Measurements from ENCODE around the gene ATP8B2.

DNA sequence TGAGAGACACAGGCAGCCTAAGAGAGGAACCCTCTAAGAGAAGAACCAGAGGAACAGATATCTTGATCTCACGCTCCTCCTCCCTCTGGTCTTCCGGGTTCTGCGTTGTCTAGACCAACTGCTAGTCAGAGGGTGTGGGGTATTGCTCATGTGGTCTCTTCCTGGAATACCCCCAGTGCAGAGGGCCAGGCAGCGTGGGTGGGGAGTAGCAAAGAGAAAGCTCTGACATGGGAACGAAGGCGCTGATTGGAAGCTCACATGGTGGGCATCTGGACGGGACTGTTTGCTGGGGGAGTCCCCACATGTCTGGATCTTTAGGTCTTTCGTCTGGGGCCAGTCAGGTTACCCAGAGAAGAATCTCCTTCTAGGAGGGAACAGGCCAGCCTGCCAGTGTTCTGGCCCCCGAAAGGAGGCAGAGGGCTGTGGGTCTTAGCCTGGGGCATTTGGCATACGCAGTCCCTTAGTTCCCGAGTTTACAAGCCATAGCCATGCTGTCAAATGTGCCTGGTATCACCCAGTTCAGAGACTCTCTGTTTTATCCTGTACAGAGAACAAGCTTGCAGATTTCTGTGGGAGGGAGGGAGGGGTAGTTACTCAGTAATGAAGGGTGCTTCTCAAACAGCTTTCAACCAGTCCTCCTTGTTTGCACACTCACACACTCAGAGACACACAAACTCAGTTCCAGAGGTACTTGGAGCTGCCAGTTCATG is 61.5 kb downstream of the ATP8B2 start:
- TF ChIP-seq, protein P1, sequence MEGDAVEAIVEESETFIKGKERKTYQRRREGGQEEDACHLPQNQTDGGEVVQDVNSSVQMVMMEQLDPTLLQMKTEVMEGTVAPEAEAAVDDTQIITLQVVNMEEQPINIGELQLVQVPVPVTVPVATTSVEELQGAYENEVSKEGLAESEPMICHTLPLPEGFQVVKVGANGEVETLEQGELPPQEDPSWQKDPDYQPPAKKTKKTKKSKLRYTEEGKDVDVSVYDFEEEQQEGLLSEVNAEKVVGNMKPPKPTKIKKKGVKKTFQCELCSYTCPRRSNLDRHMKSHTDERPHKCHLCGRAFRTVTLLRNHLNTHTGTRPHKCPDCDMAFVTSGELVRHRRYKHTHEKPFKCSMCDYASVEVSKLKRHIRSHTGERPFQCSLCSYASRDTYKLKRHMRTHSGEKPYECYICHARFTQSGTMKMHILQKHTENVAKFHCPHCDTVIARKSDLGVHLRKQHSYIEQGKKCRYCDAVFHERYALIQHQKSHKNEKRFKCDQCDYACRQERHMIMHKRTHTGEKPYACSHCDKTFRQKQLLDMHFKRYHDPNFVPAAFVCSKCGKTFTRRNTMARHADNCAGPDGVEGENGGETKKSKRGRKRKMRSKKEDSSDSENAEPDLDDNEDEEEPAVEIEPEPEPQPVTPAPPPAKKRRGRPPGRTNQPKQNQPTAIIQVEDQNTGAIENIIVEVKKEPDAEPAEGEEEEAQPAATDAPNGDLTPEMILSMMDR (IDR thresholded peaks at IDR 0.05) = no peak
- TF ChIP-seq EZH2phosphoT487 (IDR thresholded peaks at IDR 0.05; ENCODE audit: borderline replicate concordance, low read depth) = no peak
- TF ChIP-seq, protein P2, sequence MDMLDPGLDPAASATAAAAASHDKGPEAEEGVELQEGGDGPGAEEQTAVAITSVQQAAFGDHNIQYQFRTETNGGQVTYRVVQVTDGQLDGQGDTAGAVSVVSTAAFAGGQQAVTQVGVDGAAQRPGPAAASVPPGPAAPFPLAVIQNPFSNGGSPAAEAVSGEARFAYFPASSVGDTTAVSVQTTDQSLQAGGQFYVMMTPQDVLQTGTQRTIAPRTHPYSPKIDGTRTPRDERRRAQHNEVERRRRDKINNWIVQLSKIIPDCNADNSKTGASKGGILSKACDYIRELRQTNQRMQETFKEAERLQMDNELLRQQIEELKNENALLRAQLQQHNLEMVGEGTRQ (IDR thresholded peaks at IDR 0.05; ENCODE audit: borderline replicate concordance, low read depth, low read length) = no peak
- TF ChIP-seq, protein P3, sequence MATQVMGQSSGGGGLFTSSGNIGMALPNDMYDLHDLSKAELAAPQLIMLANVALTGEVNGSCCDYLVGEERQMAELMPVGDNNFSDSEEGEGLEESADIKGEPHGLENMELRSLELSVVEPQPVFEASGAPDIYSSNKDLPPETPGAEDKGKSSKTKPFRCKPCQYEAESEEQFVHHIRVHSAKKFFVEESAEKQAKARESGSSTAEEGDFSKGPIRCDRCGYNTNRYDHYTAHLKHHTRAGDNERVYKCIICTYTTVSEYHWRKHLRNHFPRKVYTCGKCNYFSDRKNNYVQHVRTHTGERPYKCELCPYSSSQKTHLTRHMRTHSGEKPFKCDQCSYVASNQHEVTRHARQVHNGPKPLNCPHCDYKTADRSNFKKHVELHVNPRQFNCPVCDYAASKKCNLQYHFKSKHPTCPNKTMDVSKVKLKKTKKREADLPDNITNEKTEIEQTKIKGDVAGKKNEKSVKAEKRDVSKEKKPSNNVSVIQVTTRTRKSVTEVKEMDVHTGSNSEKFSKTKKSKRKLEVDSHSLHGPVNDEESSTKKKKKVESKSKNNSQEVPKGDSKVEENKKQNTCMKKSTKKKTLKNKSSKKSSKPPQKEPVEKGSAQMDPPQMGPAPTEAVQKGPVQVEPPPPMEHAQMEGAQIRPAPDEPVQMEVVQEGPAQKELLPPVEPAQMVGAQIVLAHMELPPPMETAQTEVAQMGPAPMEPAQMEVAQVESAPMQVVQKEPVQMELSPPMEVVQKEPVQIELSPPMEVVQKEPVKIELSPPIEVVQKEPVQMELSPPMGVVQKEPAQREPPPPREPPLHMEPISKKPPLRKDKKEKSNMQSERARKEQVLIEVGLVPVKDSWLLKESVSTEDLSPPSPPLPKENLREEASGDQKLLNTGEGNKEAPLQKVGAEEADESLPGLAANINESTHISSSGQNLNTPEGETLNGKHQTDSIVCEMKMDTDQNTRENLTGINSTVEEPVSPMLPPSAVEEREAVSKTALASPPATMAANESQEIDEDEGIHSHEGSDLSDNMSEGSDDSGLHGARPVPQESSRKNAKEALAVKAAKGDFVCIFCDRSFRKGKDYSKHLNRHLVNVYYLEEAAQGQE (IDR thresholded peaks at IDR 0.05; ENCODE audit: low read depth, low read length) = no peak
- no peak for TF ChIP-seq TAF1 (IDR thresholded peaks at IDR 0.05; ENCODE audit: borderline replicate concordance, low read depth, low read length)
- no peak for TF ChIP-seq EP300 (IDR thresholded peaks at IDR 0.05; ENCODE audit: borderline replicate concordance in 1 of 2, low read depth in 1 of 2, low read length in 1 of 2)
- no peak for TF ChIP-seq RCOR1 (IDR thresholded peaks at IDR 0.05; ENCODE audit: low read length)
- no peak for TF ChIP-seq FOXM1 (IDR thresholded peaks at IDR 0.05; ENCODE audit: low read depth)
- TF ChIP-seq, protein P4, sequence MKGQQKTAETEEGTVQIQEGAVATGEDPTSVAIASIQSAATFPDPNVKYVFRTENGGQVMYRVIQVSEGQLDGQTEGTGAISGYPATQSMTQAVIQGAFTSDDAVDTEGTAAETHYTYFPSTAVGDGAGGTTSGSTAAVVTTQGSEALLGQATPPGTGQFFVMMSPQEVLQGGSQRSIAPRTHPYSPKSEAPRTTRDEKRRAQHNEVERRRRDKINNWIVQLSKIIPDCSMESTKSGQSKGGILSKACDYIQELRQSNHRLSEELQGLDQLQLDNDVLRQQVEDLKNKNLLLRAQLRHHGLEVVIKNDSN (IDR thresholded peaks at IDR 0.05; ENCODE audit: borderline replicate concordance, low read depth) = no peak
- no peak for TF ChIP-seq SIN3A (IDR thresholded peaks at IDR 0.05; ENCODE audit: borderline replicate concordance, low read depth, low read length)
- TF ChIP-seq TCF12 (IDR thresholded peaks at IDR 0.05) = no peak
- no peak for TF ChIP-seq POLR2AphosphoS5 (IDR thresholded peaks at IDR 0.05; ENCODE audit: low read depth, low read length)
